ENCODE data around the gene SLC12A7.

GRCh38 chr5:1091632-1092031 is 20.2 kb downstream of the SLC12A7 start:
- TF ChIP-seq CTCF (conservative IDR thresholded peaks at IDR 0.05; ENCODE audit: low read length): no peak
- no peak for TF ChIP-seq EZH2phosphoT487 (IDR thresholded peaks at IDR 0.05; ENCODE audit: borderline replicate concordance)

Measured in Loucy (cell line).